Activated CD8-positive, alpha-beta T cell treated with anti-CD3 and anti-CD28 coated beads, Interleukin-2, amount 10 ng/mL, durations not matched to agents 7 days and 5 days (primary cell): ENCODE measurements around the gene ARHGEF6. TPM values are rescaled to one million over a fixed set of nuclear protein-coding genes. Genes with fewer than 3 reads are reported as not detected.

Experiments used
- ATAC-seq: fragments of 150-1000 bp; cut with Tn5 transposase; one replicate; pipeline ENCODE4 v1.10.0; 2021; ENCODE audit warnings: moderate library complexity
- CTCF ChIA-PET: fragments of 350-600 bp; sonication (Branson Sonifier 250); formaldehyde crosslinking; loops from one replicate; lab custom pipeline; 2021; ENCODE audit warnings: antibody characterized with exemption; lab: Charles Lee
- POLR2A ChIA-PET: fragments of 350-600 bp; sonication (Branson Sonifier 250); formaldehyde crosslinking; loops from one replicate; lab custom pipeline; 2021; ENCODE audit warnings: antibody characterized with exemption; lab: Charles Lee
- DNase-seq: peaks from one replicate; pipeline ENCODE4 v3.0.0-alpha.2; 2020
- H3K27ac Mint-ChIP-seq: one replicate; pipeline ENCODE4 v1.8.0; 2021; ENCODE audit warnings: mild to moderate bottlenecking, mixed read lengths
- H3K27me3 Mint-ChIP-seq: one replicate; pipeline ENCODE4 v1.8.0; 2021; ENCODE audit warnings: low read depth, mixed read lengths
- H3K36me3 Mint-ChIP-seq: one replicate; pipeline ENCODE4 v1.8.0; 2021; ENCODE audit warnings: low read depth, mixed read lengths
- H3K4me1 Mint-ChIP-seq: one replicate; pipeline ENCODE4 v1.8.0; 2021; ENCODE audit warnings: low read depth, mixed read lengths
- H3K4me3 Mint-ChIP-seq: one replicate; pipeline ENCODE4 v1.8.0; 2021; ENCODE audit warnings: mild to moderate bottlenecking, mixed read lengths
- H3K9me3 Mint-ChIP-seq: one replicate; pipeline ENCODE4 v1.8.0; 2022; ENCODE audit warnings: mixed read lengths; ENCODE audit not compliant: insufficient read depth
- total RNA-seq, 2 experiments: library from RNA; stranded (reverse); gene quantifications; one replicate each; pipeline ENCODE4 v1.2.3, GENCODE V29; 2021

The ARHGEF6 gene
- total RNA-seq, 2 experiments from 2014 or later: 97.8 to 99.0 TPM

- Mint-ChIP-seq H3K27me3 (no peaks in the 10 kb centered on the region), H3K4me3 (no peak overlapping the region), H3K36me3 (peaks cover 49% of the 10 kb centered on the region), H3K9me3 (no peaks in the 10 kb centered on the region), H3K4me1 (peaks cover 79% of the 10 kb centered on the region), H3K27ac (peak overlapping the region; percentile 83)
- ATAC-seq (peak; percentile 53), DNase-seq (no peak)
- CTCF ChIA-PET: interaction anchor here (1.0 kb wide), 1 partner anchor 83 kb away, joined by 5 read pairs; no protein-coding TSS in a partner anchor
- POLR2A ChIA-PET: no interaction called here
Measured at GRCh38 chrX:136691028-136691809, 89.5 kb downstream of the ARHGEF6 start.

GRCh38 chrX:136689436-136689835 is 91.3 kb downstream of the ARHGEF6 start:
- peak; percentile 33 for DNase-seq
- peak overlapping the region; percentile 89 for H3K27ac Mint-ChIP-seq
- peaks cover 63% of the 10 kb centered on the region for H3K4me1 Mint-ChIP-seq
- ATAC-seq: peak; percentile 45
- ChIA-PET CTCF (interaction anchor here (1.0 to 1.5 kb wide), 5 partner anchors 30 to 112 kb away, joined by 3 to 8 read pairs (median 3); no protein-coding TSS in a partner anchor), POLR2A (interaction anchor here (1.2 kb wide), 1 partner anchor 13 kb away, joined by 3 read pairs; no protein-coding TSS in a partner anchor)
- peaks cover 42% of the 10 kb centered on the region for H3K36me3 Mint-ChIP-seq
- H3K9me3 Mint-ChIP-seq: no peaks in the 10 kb centered on the region
- H3K27me3 Mint-ChIP-seq: no peaks in the 10 kb centered on the region
- H3K4me3 Mint-ChIP-seq: peak overlapping the region; percentile 44

- H3K27me3 Mint-ChIP-seq: no peaks in the 10 kb centered on the region
- no peak overlapping the region for H3K4me3 Mint-ChIP-seq
- no peak overlapping the region for H3K27ac Mint-ChIP-seq
- CTCF ChIA-PET: interaction anchor here (1.0 to 1.5 kb wide), 2 partner anchors 9 to 21 kb away, joined by 3 to 4 read pairs; no protein-coding TSS in a partner anchor
- DNase-seq: no peak
- H3K9me3 Mint-ChIP-seq: no peaks in the 10 kb centered on the region
- no peak for ATAC-seq
- H3K36me3 Mint-ChIP-seq: peaks cover 41% of the 10 kb centered on the region
- H3K4me1 Mint-ChIP-seq: peaks cover 47% of the 10 kb centered on the region
- POLR2A ChIA-PET: no interaction called here
Measured at GRCh38 chrX:136687457-136687856, 93.3 kb downstream of the ARHGEF6 start.

- CTCF ChIA-PET: interaction anchor here (1.4 kb wide), 1 partner anchor 76 kb away, joined by 3 read pairs; no protein-coding TSS in a partner anchor
- no peak overlapping the region for H3K4me3 Mint-ChIP-seq
- H3K27ac Mint-ChIP-seq: no peak overlapping the region
- H3K9me3 Mint-ChIP-seq: no peaks in the 10 kb centered on the region
- H3K36me3 Mint-ChIP-seq: peaks cover 58% of the 10 kb centered on the region
- POLR2A ChIA-PET: no interaction called here
- DNase-seq (no peak), ATAC-seq (no peak)
- no peaks in the 10 kb centered on the region for H3K27me3 Mint-ChIP-seq
- H3K4me1 Mint-ChIP-seq: peaks cover 19% of the 10 kb centered on the region
Measured at GRCh38 chrX:136684120-136684519, 96.6 kb downstream of the ARHGEF6 start.

GRCh38 chrX:136679531-136679930 is 101.2 kb downstream of the ARHGEF6 start:
- ChIA-PET CTCF (interaction anchor here (1.4 kb wide), 1 partner anchor 29 kb away, joined by 3 read pairs; no protein-coding TSS in a partner anchor), POLR2A (no interaction called here)
- DNase-seq (no peak), ATAC-seq (no peak)
- Mint-ChIP-seq H3K4me3 (no peak overlapping the region), H3K27me3 (no peaks in the 10 kb centered on the region), H3K36me3 (peaks cover 66% of the 10 kb centered on the region), H3K4me1 (peaks cover 23% of the 10 kb centered on the region), H3K27ac (no peak overlapping the region), H3K9me3 (no peaks in the 10 kb centered on the region)

- peak; percentile 73 for ATAC-seq
- Mint-ChIP-seq H3K4me3 (peak overlapping the region; percentile 48), H3K9me3 (no peaks in the 10 kb centered on the region), H3K27me3 (no peaks in the 10 kb centered on the region), H3K36me3 (peaks cover 80% of the 10 kb centered on the region), H3K27ac (peak overlapping the region; percentile 92), H3K4me1 (peaks cover 44% of the 10 kb centered on the region)
- CTCF ChIA-PET: interaction anchor here (0.7 to 1.5 kb wide), 4 partner anchors 10 to 41 kb away, joined by 3 to 5 read pairs (median 4); no protein-coding TSS in a partner anchor
- POLR2A ChIA-PET: interaction anchor here (0.8 kb wide), 1 partner anchor 38 kb away, joined by 3 read pairs; no protein-coding TSS in a partner anchor
- peak; percentile 28 for DNase-seq
Measured at GRCh38 chrX:136674270-136674985, 106.3 kb downstream of the ARHGEF6 start.

GRCh38 chrX:136671006-136671610 is 109.6 kb downstream of the ARHGEF6 start:
- H3K27me3 Mint-ChIP-seq: no peaks in the 10 kb centered on the region
- POLR2A ChIA-PET: no interaction called here
- DNase-seq (no peak), ATAC-seq (no peak)
- no peak overlapping the region for H3K27ac Mint-ChIP-seq
- peaks cover 89% of the 10 kb centered on the region for H3K36me3 Mint-ChIP-seq
- CTCF ChIA-PET: no interaction called here
- H3K4me1 Mint-ChIP-seq: peaks cover 56% of the 10 kb centered on the region
- no peaks in the 10 kb centered on the region for H3K9me3 Mint-ChIP-seq
- no peak overlapping the region for H3K4me3 Mint-ChIP-seq

- Mint-ChIP-seq H3K4me3 (no peak overlapping the region), H3K9me3 (no peaks in the 10 kb centered on the region), H3K27ac (peak overlapping the region; percentile 61), H3K27me3 (no peaks in the 10 kb centered on the region), H3K4me1 (peaks cover 41% of the 10 kb centered on the region), H3K36me3 (peaks cover 87% of the 10 kb centered on the region)
- ATAC-seq (no peak), DNase-seq (no peak)
- ChIA-PET POLR2A (no interaction called here), CTCF (no interaction called here)
Measured at GRCh38 chrX:136667446-136668168, 113.1 kb downstream of the ARHGEF6 start.

- peaks cover 82% of the 10 kb centered on the region for H3K36me3 Mint-ChIP-seq
- ChIA-PET CTCF (no interaction called here), POLR2A (no interaction called here)
- peaks cover 49% of the 10 kb centered on the region for H3K4me1 Mint-ChIP-seq
- no peaks in the 10 kb centered on the region for H3K27me3 Mint-ChIP-seq
- no peak overlapping the region for H3K4me3 Mint-ChIP-seq
- DNase-seq (no peak), ATAC-seq (no peak)
- H3K27ac Mint-ChIP-seq: peak overlapping the region; percentile 25
- no peaks in the 10 kb centered on the region for H3K9me3 Mint-ChIP-seq
Measured at GRCh38 chrX:136666088-136666487, 114.6 kb downstream of the ARHGEF6 start.

GRCh38 chrX:136665258-136665900 is 115.4 kb downstream of the ARHGEF6 start:
- ATAC-seq (no peak), DNase-seq (no peak)
- POLR2A ChIA-PET: no interaction called here
- peaks cover 54% of the 10 kb centered on the region for H3K4me1 Mint-ChIP-seq
- no peak overlapping the region for H3K4me3 Mint-ChIP-seq
- H3K9me3 Mint-ChIP-seq: no peaks in the 10 kb centered on the region
- H3K27me3 Mint-ChIP-seq: no peaks in the 10 kb centered on the region
- peaks cover 80% of the 10 kb centered on the region for H3K36me3 Mint-ChIP-seq
- CTCF ChIA-PET: no interaction called here
- no peak overlapping the region for H3K27ac Mint-ChIP-seq

GRCh38 chrX:136662976-136663375 is 117.8 kb downstream of the ARHGEF6 start:
- peak; percentile 34 for ATAC-seq
- Mint-ChIP-seq H3K4me1 (peaks cover 62% of the 10 kb centered on the region), H3K27me3 (no peaks in the 10 kb centered on the region), H3K4me3 (no peak overlapping the region), H3K9me3 (no peaks in the 10 kb centered on the region), H3K36me3 (peaks cover 72% of the 10 kb centered on the region), H3K27ac (no peak overlapping the region)
- ChIA-PET POLR2A (no interaction called here), CTCF (no interaction called here)
- no peak for DNase-seq
